GM18508 (cell line): Measurements from ENCODE around the gene SF3A1.

Source experiments
- ATAC-seq: cut with Tn5 transposase; IDR thresholded peaks from one replicate; pipeline ENCODE4 v1.9.1; 2021; ENCODE audit warnings: moderate number of reproducible peaks; ENCODE audit not compliant: insufficient read depth, unreplicated experiment

The SF3A1 gene

DNA sequence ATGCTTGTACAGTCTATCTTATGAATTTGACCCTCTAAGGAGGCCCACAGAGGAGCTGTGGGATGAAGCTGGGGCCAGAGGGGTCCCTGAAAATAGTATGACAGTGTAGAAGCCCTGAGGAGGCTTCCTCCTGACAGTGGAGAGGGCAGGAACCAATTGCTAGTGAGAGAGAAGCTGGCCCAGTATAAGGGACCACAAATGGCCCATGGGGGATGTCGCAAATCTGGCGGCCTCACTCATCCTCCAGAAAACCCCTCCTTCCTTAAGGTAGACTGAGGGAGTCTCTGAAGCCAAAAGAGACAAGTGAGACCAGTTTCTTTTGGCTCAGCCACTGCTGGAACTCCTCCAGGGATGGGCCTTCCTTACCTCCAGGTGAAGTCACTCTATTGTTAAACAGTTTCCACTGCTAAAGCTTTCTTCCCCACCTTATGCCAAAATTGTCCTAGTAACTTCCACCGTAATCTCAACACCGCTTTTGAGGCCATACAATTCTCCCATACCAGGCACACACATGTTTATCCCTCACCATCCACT, 49.6 kb downstream of the SF3A1 start:
- no peak for ATAC-seq

- no peak for ATAC-seq
Measured at GRCh38 chr22:30306627-30307011, 50.1 kb downstream of the SF3A1 start.

GRCh38 chr22:30305906-30306626, 50.6 kb downstream of the SF3A1 start:
- ATAC-seq = no peak

GRCh38 chr22:30305519-30305905, 51.2 kb downstream of the SF3A1 start:
- no peak for ATAC-seq

DNA sequence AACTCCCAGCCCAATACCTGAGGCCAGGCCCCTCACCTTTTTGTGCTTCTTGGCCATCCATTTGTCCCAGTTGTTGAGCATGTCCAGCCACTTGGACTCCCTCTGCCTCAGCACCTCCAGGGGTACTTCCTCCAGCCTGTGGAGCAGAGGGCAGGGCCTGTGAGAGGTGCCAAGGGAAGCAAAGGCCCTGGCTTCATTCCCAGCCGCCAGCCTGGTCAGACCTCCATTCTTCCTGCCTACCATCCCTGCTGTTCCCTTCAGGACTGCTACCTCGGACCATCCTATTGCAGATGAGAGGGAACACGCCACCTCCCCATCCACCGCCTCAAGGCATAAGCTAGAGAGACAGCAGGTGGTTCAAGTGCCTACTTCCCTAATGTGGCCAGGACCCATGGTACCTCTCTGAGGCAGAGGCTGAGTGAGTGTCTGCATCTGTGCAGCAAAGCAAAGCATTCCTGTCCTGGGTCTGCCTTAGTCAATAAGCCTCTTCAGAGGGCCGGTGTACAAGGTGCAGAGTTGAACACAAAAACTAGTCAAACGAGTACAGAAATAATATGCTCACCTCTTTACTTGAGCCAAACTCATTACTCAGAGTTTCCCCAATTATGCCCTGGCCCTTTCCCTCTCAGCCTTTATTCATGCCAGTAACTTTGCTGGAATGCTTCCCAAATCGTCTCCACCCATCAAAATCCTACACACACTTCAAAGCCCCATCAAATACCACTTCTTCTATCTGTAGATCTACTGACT, 52.0 kb downstream of the SF3A1 start:
- no peak for ATAC-seq

DNA sequence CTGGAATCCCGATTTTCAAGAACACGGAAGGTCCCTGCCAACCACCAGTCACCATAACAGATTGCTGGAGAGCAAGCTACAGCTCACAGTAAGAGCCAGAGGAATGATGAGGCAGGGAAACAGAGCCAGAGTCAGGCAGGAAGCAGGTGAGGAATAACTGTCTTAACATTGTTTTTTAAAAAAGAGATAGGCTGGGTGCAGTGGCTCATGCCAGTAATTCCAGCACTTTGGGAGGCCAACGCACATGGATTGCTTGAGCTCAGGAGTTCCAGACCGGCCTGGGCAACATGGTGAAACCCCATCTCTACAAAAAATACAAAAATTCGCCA, 53.9 kb downstream of the SF3A1 start:
- ATAC-seq = no peak

DNA sequence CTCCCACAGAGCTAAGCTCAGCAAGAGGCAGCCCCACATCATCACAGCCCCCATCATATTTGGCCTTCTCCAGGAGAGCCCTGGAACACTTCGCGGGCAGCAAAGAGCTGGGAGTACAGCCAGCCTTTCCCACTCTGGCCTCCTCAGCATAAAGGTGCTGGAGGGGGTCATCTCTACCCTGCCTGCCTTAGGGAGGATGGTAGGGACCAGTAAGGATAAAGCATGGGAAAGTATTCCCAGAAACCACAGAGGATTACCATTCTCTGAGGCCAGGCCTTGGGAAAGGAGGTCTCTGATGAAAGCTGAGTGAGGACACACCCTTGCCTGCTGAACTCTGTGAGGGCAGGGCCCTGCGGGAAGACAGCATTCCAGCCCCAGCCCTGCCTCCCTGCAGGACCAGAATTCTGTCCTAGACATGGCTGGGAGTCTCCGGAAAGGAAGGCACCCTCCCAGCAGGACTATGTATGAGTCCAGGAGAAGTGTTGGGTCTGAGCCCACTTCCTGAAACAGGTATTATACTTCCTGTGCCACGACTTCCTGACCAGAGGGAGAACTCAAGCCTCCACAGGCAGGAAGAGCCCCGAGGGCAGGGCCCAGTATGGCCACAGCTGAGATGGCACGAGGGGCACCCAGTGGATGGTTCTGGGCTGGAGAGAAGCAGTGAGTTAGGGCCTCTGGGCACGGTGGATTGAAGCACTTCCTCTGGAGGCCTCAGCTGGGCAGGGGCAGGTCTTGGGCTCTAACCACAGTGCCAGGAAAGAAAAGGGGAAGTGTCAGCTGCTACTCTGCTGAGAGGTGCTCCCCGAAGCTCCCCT, 54.5 kb downstream of the SF3A1 start:
- no peak for ATAC-seq

DNA sequence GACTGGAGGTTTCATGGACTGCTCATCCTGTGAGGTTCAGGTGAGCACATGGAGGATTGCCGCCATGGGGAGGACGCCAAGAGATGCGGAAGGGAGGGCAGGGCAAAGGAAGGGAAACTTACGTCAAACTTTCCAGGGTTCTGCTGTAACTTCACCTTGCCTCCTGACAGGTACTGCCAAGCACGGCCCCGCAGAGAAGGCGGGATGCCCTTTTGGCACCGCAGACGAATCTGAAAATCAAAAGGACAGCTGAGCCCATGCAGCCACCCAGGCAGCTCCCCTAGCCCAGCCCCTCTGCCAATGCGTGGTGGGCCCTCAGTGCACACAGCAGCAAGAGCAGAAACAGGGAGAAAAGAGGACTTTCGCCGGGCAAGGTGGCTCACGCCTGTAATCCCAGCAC, 57.4 kb downstream of the SF3A1 start:
- ATAC-seq = no peak

DNA sequence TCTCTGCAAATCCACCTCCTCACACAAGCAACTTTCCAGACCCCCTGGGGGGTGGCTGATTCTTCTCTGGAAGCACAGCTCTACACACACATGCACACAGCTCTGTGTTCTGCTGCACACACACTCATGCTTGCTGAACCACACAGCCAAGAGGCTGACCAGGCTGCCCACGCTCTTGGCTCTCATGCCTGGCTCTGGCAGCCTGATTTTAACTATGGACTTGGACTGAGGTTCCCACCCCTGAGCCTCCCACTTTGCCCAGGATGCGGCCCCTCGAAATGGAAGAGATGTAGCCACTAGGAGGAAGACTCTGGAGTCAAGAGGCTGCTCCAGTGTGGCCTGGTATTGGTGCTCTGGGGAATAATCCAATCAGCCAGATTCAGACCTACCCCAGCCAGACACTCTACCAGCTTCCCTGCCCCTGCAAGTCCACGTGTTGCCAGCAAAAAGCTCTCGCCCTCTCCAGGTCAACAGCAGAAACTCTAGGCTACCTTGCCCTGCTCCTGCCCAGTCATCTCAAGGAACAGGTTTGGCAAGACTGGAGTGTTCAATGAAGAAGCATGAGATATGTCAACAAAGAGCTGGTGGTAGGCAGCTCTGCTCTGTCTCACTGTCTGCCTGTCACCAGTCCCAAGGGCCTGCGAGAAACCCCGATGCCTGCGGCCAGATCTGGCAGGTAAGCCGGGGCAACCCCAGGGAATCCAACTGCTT, 58.5 kb downstream of the SF3A1 start:
- no peak for ATAC-seq

DNA sequence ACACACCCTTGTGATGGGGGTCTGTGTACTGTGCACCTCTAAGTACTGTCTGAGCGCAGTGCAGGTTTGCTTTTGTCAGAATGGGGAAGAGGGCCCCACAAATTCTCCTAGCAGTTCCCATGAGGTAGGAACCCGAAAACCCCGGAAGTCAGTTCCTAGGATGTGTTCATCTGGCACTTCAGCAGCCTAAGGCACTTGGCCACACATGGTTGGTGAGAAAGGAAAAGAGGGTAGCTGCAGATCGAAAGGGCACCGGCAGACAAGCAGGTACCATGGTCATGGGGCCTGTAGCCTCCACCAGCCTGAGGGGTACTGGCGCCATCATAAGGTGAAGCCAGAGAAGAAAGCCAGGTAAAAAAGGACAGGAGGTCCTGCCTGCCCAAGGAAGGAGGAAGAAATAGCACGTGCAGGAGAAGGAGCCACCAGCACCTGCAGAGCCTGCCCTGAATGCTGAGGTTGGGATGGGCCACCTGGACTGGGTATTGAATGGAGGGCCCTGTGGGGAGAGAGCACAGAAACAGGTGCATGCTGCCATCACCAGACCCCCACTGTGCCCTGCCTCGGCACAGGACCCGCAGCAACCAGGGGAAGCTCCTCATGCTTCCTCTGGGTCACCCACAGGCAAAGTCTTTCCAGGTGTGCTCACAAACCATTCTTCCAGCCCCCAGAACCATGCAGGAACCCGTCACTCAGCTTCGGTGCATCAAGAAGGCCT, 59.3 kb downstream of the SF3A1 start:
- ATAC-seq = no peak

GRCh38 chr22:30296833-30297232, 59.9 kb downstream of the SF3A1 start:
- no peak for ATAC-seq

DNA sequence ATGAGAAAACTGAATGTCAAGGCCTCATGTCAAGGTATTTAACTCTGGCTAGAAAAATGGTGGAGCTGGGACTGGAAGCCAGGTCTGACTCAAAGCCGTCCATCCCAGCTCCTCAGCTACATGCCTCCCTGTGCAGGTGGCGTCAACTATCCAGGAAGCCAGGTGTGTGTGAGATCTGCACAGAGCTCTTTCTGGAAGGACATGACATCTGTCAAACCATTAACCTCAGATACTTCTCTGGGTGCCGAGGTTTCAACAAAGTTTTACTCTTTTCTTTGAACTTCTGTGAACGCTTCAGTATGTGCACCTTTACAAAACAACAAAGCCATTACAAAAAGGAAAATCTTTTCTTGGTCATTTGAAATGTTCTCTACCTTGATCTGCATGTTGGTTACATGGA, 60.4 kb downstream of the SF3A1 start:
- ATAC-seq = no peak

GRCh38 chr22:30295576-30295975, 61.1 kb downstream of the SF3A1 start:
- ATAC-seq = no peak

- ATAC-seq = no peak
Measured at GRCh38 chr22:30294830-30295229, 61.9 kb downstream of the SF3A1 start.

GRCh38 chr22:30294066-30294465, 62.6 kb downstream of the SF3A1 start:
- no peak for ATAC-seq

- no peak for ATAC-seq
Measured at GRCh38 chr22:30293026-30293425, 63.7 kb downstream of the SF3A1 start.

DNA sequence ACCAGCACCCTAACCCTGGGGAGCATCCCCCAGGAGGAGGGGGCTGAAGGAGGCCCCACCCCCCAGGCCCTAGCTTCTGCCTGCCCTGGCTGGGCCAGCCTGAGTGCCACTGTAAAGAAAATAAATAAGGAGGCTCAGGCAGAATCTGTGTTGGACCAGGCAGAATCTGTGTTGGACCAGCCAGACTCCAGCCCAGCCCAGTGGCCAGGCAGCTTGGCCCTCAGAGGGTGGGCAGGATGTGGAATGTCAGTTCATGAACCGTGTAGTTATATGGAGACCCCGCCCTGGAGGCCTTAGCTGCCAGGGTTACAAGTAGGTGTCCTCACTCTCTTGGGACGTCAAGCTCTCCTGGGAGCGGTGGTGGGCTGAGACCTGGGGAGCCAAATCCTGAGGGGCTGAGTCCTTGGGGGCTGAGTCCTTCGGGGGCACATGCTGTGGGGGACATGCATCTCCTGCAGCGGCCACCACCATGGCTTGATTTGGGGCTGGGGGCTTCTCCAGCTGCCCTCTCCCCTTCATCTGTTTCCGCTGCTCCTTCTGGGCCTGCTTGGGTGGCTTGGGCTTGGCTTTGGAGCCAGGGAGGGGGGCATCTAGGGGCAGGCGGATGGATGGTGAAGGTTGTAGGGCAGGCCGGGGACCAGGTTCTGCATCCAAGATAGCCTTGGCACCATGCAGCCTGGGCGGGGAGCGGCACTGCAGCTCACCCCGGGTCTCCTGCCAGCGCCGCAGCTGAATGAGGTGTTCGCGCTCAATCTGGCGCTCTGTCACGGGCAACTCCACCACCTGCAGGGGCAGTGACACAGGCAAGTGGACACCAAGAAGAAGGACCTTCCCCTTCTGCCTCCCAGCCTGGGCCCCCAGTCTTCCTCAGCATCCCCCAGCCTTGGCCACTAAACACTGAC, 64.4 kb downstream of the SF3A1 start:
- no peak for ATAC-seq

DNA sequence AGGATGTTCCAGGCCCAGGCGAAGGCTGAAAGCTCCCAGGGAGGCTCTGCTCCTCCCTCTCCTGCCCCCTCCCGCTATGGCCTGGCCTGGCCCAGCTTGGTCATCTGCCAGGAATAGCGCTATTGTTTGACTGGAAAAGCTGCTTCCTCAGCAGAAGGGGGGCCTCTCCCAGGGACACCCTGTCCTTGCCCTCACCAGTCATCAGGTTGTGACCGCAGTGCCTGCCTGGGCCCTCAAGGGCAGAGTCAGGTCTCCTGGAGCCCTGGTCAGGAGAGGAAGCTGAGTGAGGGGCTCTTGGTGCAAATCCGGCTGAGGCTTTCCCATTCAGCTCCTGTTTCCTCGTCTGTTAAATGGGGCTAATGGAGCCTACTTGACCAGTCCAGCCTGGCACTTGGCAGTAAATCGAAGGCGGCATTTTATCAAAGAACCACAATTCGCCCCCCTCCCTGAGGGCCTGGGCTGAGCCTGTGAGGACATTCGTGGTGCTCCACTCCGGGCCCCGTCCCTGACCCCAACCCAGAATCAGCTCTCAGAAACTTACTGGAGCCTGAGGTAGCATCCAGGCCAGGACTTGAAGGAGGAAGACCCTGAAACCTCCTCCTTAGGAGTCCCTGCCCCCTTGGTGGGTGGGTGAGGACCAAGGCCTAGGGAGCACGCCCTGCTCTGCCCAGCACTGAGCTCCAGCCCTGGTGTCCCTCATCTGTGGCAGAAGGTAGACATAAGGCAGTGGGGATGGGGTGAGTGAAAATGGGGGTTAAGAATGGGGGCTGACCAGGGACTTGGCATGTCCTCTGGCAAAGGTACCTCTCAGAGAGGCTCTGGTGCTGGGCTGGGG, 65.4 kb downstream of the SF3A1 start:
- ATAC-seq = no peak
